Vagina (tissue), 2 donors: ENCODE results near the gene CCDC184. TPM values are rescaled to one million over a fixed set of nuclear protein-coding genes. Genes with fewer than 3 reads are reported as not detected.
A peak's percentile ranks its signal among the peaks of the same experiment; 100 is the strongest.

ENCODE experiments used
- DNase-seq, 2 donors: peaks; one replicate each; pipeline ENCODE4 v3.0.0-alpha.2; 2017; ENCODE audit errors: extremely low spot score in 2 of 2
- H3K27ac ChIP-seq: fragments of 200-600 bp; sonication (generic); one replicate; pipeline ENCODE4 v1.5.1; 2019
- H3K27me3 ChIP-seq: fragments of 200-600 bp; sonication (generic); one replicate; pipeline ENCODE4 v1.5.1; 2019
- H3K36me3 ChIP-seq, 2 donors: fragments of 200-600 bp; sonication (generic); one replicate each; pipeline ENCODE4 v1.5.1; 2017 to 2019
- H3K4me1 ChIP-seq: fragments of 200-600 bp; sonication (generic); one replicate; pipeline ENCODE4 v1.5.1; 2019
- H3K4me3 ChIP-seq, 2 donors: fragments of 200-600 bp; sonication (generic); 1 replicate in 1 of 2; 2 replicates in 1 of 2; pipeline ENCODE4 v1.5.1; 2016 to 2019
- H3K9me3 ChIP-seq: fragments of 200-600 bp; sonication (generic); one replicate; pipeline ENCODE4 v1.5.1; 2019
- POLR2A ChIP-seq, 2 donors: fragments of 450-650 bp; IDR thresholded peaks; one replicate each; pipeline ENCODE4 v1.6.1; 2017; ENCODE audit warnings: antibody characterized with exemption in 2 of 2, mild to moderate bottlenecking in 2 of 2, moderate library complexity in 2 of 2
- POLR2AphosphoS5 ChIP-seq, 2 donors: sonication (generic); formaldehyde crosslinking; IDR thresholded peaks; one replicate each; pipeline ENCODE4 v1.9.0; 2017; ENCODE audit warnings: antibody characterized with exemption in 2 of 2, mild to moderate bottlenecking in 2 of 2, low read depth in 1 of 2; ENCODE audit not compliant: insufficient read depth in 1 of 2
- intact Hi-C: fragments of 100-400 bp; cut with DNase I; formaldehyde crosslinking; loops from one replicate; pipeline ENCODE4 v1.15.1; 2023
- total RNA-seq: library from RNA; depleted of rRNA; stranded (reverse); fragments of >200 nt; gene quantifications from one replicate; pipeline ENCODE4 v1.2.3, GENCODE V29; 2016
- TF ChIP-seq, protein P1 (sequence below), 3 experiments: fragments of 450-650 bp in 2 of 3; fragments of 200-600 bp in 1 of 3; sonication (generic) in 1 of 3; IDR thresholded peaks; one replicate each; pipeline ENCODE4 v1.5.1; 2017 to 2019; ENCODE audit warnings: antibody characterized with exemption in 3 of 3, mild to moderate bottlenecking in 2 of 3, moderate library complexity in 2 of 3

The CCDC184 gene
- total RNA-seq, 1 donor from 2014 or later, result 1.2 TPM

DNA sequence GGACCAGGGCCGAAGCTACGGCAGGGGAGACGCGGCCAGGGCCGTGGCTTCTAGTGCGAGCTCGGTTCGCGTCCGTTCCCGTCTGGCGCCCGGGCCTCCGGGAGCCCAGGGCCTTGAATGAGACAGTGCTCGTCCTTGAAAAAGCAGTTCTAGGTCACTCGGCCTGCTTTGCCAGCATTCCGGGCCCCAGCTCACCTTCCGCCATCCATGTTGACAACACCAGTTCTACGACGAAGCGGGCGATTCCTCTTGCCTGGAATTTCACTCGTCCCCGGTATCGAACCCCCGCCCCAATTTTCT is 15.2 kb downstream of the CCDC184 start:
- no peaks in the 10 kb centered on the region for H3K36me3 ChIP-seq
- peak overlapping the region; percentile 94 for H3K27ac ChIP-seq
- peak overlapping the region; percentile 63 to 71 for H3K4me3 ChIP-seq
- no peak for DNase-seq
- intact Hi-C loops, result no loop called here
- no peaks in the 10 kb centered on the region for H3K9me3 ChIP-seq
- H3K4me1 ChIP-seq, result peaks cover 35% of the 10 kb centered on the region
- H3K27me3 ChIP-seq, result no peaks in the 10 kb centered on the region
- TF ChIP-seq POLR2A (IDR thresholded peaks at IDR 0.05), result no peak
- TF ChIP-seq, protein P1, sequence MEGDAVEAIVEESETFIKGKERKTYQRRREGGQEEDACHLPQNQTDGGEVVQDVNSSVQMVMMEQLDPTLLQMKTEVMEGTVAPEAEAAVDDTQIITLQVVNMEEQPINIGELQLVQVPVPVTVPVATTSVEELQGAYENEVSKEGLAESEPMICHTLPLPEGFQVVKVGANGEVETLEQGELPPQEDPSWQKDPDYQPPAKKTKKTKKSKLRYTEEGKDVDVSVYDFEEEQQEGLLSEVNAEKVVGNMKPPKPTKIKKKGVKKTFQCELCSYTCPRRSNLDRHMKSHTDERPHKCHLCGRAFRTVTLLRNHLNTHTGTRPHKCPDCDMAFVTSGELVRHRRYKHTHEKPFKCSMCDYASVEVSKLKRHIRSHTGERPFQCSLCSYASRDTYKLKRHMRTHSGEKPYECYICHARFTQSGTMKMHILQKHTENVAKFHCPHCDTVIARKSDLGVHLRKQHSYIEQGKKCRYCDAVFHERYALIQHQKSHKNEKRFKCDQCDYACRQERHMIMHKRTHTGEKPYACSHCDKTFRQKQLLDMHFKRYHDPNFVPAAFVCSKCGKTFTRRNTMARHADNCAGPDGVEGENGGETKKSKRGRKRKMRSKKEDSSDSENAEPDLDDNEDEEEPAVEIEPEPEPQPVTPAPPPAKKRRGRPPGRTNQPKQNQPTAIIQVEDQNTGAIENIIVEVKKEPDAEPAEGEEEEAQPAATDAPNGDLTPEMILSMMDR (IDR thresholded peaks at IDR 0.05), result no peak
- TF ChIP-seq POLR2AphosphoS5 (IDR thresholded peaks at IDR 0.05; ENCODE audit: insufficient read depth in 1 of 2, low read depth in 1 of 2), result no peak

DNA sequence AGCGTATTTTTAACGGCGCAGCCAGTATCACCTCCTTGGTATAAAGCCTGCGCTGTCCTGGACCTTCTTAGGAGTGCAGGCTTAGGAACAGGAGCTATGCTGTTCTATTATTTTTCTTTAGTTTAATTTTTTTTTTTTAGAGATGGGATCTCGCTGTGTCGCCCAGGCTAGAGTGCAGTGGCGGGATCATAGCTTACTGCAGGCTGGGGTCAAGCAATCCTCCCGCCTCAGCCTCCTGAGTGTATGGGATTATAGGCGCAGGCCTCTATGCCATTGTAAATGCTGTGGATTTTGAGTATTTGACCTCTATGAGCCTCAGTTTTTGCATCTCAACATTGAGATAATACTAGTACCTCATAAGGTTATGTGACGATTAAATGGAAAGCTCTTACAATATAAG is 15.5 kb downstream of the CCDC184 start:
- Histone ChIP-seq H3K4me1 (peaks cover 35% of the 10 kb centered on the region), H3K9me3 (no peaks in the 10 kb centered on the region), H3K27me3 (no peaks in the 10 kb centered on the region), H3K27ac (peak overlapping the region; percentile 94), H3K36me3 (no peaks in the 10 kb centered on the region), H3K4me3 (peak overlapping the region; percentile 63 to 71)
- no peak for DNase-seq
- intact Hi-C loops, result no loop called here
- TF ChIP-seq POLR2AphosphoS5 (IDR thresholded peaks at IDR 0.05; ENCODE audit: insufficient read depth in 1 of 2, low read depth in 1 of 2) (no peak), POLR2A (IDR thresholded peaks at IDR 0.05) (no peak)
- TF ChIP-seq, protein P1 (IDR thresholded peaks at IDR 0.05), result no peak

DNA sequence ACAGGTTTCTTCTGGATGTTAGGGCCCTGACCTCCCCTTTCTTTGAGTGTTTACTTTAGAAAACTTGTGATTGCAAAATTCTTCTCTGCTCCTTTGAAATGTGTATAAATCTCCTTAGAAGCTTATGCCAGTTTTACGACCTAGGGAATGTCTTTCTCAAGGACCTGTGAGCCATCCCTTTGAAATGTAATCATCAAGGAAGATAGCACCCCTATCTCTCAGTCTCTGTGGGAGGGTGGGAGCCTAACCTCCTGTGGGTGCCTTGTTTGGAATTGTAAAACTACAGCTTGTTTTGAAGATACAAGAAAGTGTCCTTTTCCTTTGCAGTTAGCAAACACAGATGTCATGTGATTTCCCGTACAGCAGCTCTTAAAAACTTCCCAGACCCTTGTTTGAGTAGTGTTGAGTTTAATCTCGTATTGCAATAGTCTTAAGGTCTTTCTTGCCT is 16.4 kb downstream of the CCDC184 start:
- no peaks in the 10 kb centered on the region for H3K9me3 ChIP-seq
- peak overlapping the region; percentile 94 for H3K27ac ChIP-seq
- no peak overlapping the region for H3K4me3 ChIP-seq
- intact Hi-C loops, result no loop called here
- peaks cover 0 to 2% of the 10 kb centered on the region in 2 donors for H3K36me3 ChIP-seq
- peak in 1 of 2 donors; percentile 23 for TF ChIP-seq POLR2AphosphoS5 (IDR thresholded peaks at IDR 0.05; ENCODE audit: insufficient read depth in 1 of 2, low read depth in 1 of 2)
- TF ChIP-seq, protein P1 (IDR thresholded peaks at IDR 0.05), result no peak
- peaks cover 35% of the 10 kb centered on the region for H3K4me1 ChIP-seq
- no peaks in the 10 kb centered on the region for H3K27me3 ChIP-seq
- DNase-seq, result no peak

DNA sequence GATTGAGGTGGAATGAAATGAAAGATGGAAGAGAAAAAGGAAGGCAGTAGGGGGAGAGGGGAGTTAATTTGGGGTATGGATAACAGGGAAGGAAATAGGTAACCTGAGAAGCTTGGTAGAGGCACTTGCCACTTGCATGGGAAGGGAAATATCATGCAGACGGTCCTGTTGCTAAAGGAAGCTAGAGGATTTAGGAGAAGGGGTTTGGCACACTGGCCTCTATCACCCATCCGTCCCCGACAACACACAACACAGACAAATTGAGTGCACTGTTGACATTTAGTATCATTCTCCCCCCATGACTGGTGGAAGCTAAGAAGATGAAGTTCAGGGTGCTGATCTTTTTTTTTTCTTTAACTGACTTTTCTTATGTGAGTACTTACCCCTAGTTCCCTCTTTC is 17.6 kb downstream of the CCDC184 start:
- DNase-seq, result no peak
- H3K4me3 ChIP-seq, result no peak overlapping the region
- peak overlapping the region; percentile 94 for H3K27ac ChIP-seq
- H3K9me3 ChIP-seq, result no peaks in the 10 kb centered on the region
- intact Hi-C loops, result no loop called here
- H3K36me3 ChIP-seq, result peaks cover 0 to 8% of the 10 kb centered on the region in 2 donors
- H3K4me1 ChIP-seq, result peaks cover 35% of the 10 kb centered on the region
- no peaks in the 10 kb centered on the region for H3K27me3 ChIP-seq
- TF ChIP-seq, protein P1 (IDR thresholded peaks at IDR 0.05), result no peak
- TF ChIP-seq POLR2AphosphoS5 (IDR thresholded peaks at IDR 0.05; ENCODE audit: insufficient read depth in 1 of 2, low read depth in 1 of 2) (no peak), POLR2A (IDR thresholded peaks at IDR 0.05) (no peak)

DNA sequence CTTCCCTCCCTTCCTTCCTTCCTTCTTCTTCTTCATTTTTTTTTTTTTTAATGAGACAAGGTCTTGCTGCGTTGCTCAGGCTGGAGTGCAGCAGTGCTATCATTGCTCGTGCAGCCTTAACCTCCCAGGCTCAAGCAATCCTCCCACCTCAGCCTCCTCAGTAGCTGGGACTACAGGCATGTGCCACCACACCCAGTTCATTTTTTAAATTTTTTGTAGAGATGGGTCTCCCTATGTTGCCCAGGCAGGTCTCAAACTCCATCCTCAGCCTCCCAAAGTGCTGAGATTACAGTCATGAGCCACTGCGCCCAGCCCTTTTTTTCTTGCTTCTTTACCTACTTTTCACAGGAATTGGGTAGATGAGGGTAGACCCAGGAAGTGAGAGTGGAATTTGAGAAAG is 18.1 kb downstream of the CCDC184 start:
- TF ChIP-seq, protein P1 (IDR thresholded peaks at IDR 0.05), result no peak
- TF ChIP-seq POLR2A (IDR thresholded peaks at IDR 0.05), result no peak
- TF ChIP-seq POLR2AphosphoS5 (IDR thresholded peaks at IDR 0.05; ENCODE audit: insufficient read depth in 1 of 2, low read depth in 1 of 2), result no peak
- no peak overlapping the region for H3K27ac ChIP-seq

More for the DNA sequence above, 18.1 kb downstream of the CCDC184 start:
- Histone ChIP-seq H3K4me1 (peaks cover 35% of the 10 kb centered on the region), H3K9me3 (peaks cover 3% of the 10 kb centered on the region), H3K4me3 (no peak overlapping the region), H3K27me3 (no peaks in the 10 kb centered on the region), H3K36me3 (peaks cover 0 to 8% of the 10 kb centered on the region in 2 donors)
- intact Hi-C loops, result no loop called here
- DNase-seq, result no peak
